ENCODE data around the gene RNASE8.

DNA sequence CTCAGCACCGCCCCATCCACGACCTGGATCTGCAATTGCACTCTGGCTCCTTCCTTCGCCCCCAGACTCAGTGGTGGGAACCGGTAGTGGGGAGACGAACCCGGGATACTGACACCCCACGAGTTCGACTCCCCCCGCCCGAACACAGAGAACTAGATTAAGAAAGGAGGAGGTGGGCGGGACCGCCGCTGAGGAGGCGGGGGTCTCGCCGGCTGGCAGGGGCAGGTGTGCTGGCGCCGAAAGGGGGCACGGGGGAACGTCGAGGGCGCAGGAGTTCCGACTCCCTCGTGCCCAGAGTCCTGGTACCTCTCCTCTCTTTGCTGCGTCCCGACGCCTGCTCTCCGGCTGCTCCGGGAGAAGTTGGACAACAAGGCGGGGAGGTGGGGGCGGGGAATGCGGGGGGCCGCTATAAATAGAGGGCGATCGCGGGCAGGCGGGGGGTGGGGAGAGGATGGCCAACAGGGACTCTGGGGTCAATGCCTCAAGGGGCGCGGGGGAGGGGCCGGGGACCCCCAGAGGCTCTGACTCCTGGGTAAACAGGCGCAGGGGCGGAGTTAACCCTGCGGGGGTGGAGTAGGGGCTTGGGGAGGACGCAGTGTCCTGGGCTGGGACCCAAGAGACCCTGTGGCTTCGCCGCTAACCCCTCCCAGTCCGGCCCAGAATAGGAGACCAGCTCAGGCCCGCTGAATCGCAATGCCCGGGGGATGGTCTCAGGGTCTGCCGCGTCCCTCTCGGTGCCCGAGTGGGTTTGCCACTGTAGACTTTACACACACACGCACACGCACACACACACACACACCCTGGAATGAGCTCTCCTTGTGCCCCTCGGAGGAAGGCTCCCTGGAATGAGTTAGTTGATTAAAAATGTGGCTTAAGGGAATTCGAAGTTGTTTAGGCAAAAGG, 32.0 kb upstream of the RNASE8 start:
- TF ChIP-seq, protein P1, sequence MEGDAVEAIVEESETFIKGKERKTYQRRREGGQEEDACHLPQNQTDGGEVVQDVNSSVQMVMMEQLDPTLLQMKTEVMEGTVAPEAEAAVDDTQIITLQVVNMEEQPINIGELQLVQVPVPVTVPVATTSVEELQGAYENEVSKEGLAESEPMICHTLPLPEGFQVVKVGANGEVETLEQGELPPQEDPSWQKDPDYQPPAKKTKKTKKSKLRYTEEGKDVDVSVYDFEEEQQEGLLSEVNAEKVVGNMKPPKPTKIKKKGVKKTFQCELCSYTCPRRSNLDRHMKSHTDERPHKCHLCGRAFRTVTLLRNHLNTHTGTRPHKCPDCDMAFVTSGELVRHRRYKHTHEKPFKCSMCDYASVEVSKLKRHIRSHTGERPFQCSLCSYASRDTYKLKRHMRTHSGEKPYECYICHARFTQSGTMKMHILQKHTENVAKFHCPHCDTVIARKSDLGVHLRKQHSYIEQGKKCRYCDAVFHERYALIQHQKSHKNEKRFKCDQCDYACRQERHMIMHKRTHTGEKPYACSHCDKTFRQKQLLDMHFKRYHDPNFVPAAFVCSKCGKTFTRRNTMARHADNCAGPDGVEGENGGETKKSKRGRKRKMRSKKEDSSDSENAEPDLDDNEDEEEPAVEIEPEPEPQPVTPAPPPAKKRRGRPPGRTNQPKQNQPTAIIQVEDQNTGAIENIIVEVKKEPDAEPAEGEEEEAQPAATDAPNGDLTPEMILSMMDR (IDR thresholded peaks at IDR 0.05; ENCODE audit: insufficient read depth, low read depth, low read length), result no peak
- TF ChIP-seq EZH2 (IDR thresholded peaks at IDR 0.05; ENCODE audit: insufficient read depth, low read length), result no peak

Data from astrocyte (in vitro differentiated cells and primary cell).